SK-N-DZ (cell line): ENCODE data around the gene ITPKB.

Source experiments
- small RNA-seq, 2 experiments: library from RNA; depleted of rRNA; stranded (forward); fragments of <200 nt; gene quantifications; one replicate each; pipeline ENCODE3, GENCODE V24; 2014

The ITPKB gene

Small RNA genes within 50 kb of the gene (small RNA-seq; reads per million reads assigned to genes)
- 0 reads per million in 2 experiments for gene RPS27P5
